Right lobe of liver (tissue), 6 donors: ENCODE measurements around the gene ZNF439. TPM values are rescaled to one million over a fixed set of nuclear protein-coding genes. Genes with fewer than 3 reads are reported as not detected.
"Not testable (repeated sequence)": the region's sequence is repeated elsewhere in the genome, so short reads cannot be mapped to it uniquely, and the experiment has no call there.

Source experiments
- ATAC-seq, 4 donors: fragments of 200-7000 bp; cut with Tn5 transposase; one replicate each; pipeline ENCODE4 v1.9.1; 2020; ENCODE audit warnings: mild to moderate bottlenecking in 4 of 4, moderate library complexity in 4 of 4
- DNase-seq, 3 donors: peaks; one replicate each; pipeline ENCODE4 v3.0.0-alpha.2; 2020
- H3K27ac ChIP-seq, 3 donors: fragments of 200-600 bp; one replicate each; pipeline ENCODE4 v1.8.0; 2022
- H3K27me3 ChIP-seq, 2 donors: fragments of 200-600 bp; one replicate each; pipeline ENCODE4 v1.8.0; 2022
- H3K36me3 ChIP-seq, 4 donors: fragments of 200-600 bp; sonication (generic) in 1 of 4; one replicate each; pipeline versions ENCODE4 v1.5.1 to v1.8.0; 2017 to 2022; ENCODE audit warnings: control low read depth in 1 of 4
- H3K4me1 ChIP-seq, 4 donors: fragments of 200-600 bp; sonication (generic) in 1 of 4; one replicate each; pipeline versions ENCODE4 v1.5.1 to v1.8.0; 2017 to 2022; ENCODE audit warnings: control low read depth in 1 of 4
- H3K4me3 ChIP-seq, 3 donors: fragments of 200-600 bp; one replicate each; pipeline ENCODE4 v1.8.0; 2022
- H3K9me3 ChIP-seq, 4 donors: fragments of 200-600 bp; sonication (generic) in 1 of 4; one replicate each; pipeline versions ENCODE4 v1.5.1 to v1.8.0; 2017 to 2022; ENCODE audit warnings: control low read depth in 1 of 4
- CTCF ChIP-seq, 4 donors: fragments of 200-600 bp in 3 of 4; fragments of 450-650 bp in 1 of 4; IDR thresholded peaks; one replicate each; pipeline versions ENCODE4 v1.5.1 to v1.8.0; 2016 to 2022; ENCODE audit warnings: antibody characterized with exemption in 4 of 4, mild to moderate bottlenecking in 2 of 4
- POLR2A ChIP-seq: fragments of 450-650 bp; IDR thresholded peaks from one replicate; pipeline ENCODE4 v1.6.1; 2017; ENCODE audit warnings: antibody characterized with exemption, mild to moderate bottlenecking
- WGBS: methylation state at CpG from one replicate; pipeline ENCODE4 v1.1.6; 2018; ENCODE audit warnings: low coverage, low lambda C conversion rate; ENCODE audit not compliant: insufficient coverage; ENCODE audit errors: missing lambda C conversion rate; 5-methylcytosine and 5-hydroxymethylcytosine counted together
- intact Hi-C, 2 donors: fragments of 100-400 bp; cut with DNase I; formaldehyde crosslinking; loops; one replicate each; pipeline versions ENCODE4 v1.11.2 to v1.14.1; 2022
- total RNA-seq, 6 experiments: library from RNA; depleted of rRNA in 2 of 6; stranded (reverse); fragments of >200 nt in 2 of 6; fragmentation: NEBNext Ultra II Directional in 3 of 6; extraction: Animal tissue kit (Norgen Biotek cat#: 25700) in 3 of 6; gene quantifications; one replicate each; pipeline versions ENCODE4 v1.1.0 to v1.2.4, GENCODE V29; 2016 to 2023
- donor health status: DM: no; HTN: yes; CAD: no.
- donor health status: DM: no; HTN: no; CAD: no.
- donor health status: DM: no; HTN: no; CAD: no.
- donor health status: DM: no; HTN: yes; CAD: no.
- donor health status: DM: no; HTN: yes; CAD: no.

ZNF439 gene
- total RNA-seq, 6 experiments from 2014 or later, result 0.43 to 1.3 (median 0.66) TPM

- no peaks in the 10 kb centered on the region for H3K4me1 ChIP-seq
- intact Hi-C loops, result no loop called here
- no peaks in the 10 kb centered on the region for H3K36me3 ChIP-seq
- H3K9me3 ChIP-seq, result peaks cover 0 to 4% (median 0%) of the 10 kb centered on the region in 4 donors
- no peak for TF ChIP-seq POLR2A
- TF ChIP-seq CTCF (IDR thresholded peaks at IDR 0.05), result no peak
- H3K27ac ChIP-seq, result no peak overlapping the region
- no peak overlapping the region for H3K4me3 ChIP-seq
- no peaks in the 10 kb centered on the region for H3K27me3 ChIP-seq
- DNase-seq, result no peak
- no peak for ATAC-seq
- 81% methylated on average over 2 of the region's 2 CpGs for WGBS
Observed at GRCh38 chr19:11861301-11861700, 12.8 kb downstream of the ZNF439 start.

DNA sequence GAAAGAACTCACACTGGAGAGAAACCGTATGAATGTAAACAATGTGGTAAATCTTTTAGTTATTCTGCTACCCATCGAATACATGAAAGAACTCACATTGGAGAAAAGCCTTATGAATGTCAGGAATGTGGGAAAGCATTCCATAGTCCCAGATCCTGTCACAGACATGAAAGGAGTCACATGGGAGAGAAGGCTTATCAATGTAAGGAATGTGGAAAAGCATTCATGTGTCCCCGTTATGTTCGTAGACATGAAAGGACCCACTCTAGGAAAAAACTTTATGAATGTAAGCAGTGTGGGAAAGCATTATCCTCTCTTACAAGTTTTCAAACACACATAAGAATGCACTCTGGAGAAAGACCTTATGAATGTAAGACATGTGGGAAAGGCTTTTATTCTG, 19.2 kb downstream of the ZNF439 start:
- H3K9me3 ChIP-seq, result peaks cover 0 to 34% (median 6%) of the 10 kb centered on the region in 4 donors
- H3K4me1 ChIP-seq, H3K36me3 ChIP-seq, intact Hi-C loops, H3K27me3 ChIP-seq, H3K27ac ChIP-seq, DNase-seq, ATAC-seq, H3K4me3 ChIP-seq: not testable (repeated sequence)
- WGBS, result 90% methylated on average over 4 of the region's 4 CpGs

DNA sequence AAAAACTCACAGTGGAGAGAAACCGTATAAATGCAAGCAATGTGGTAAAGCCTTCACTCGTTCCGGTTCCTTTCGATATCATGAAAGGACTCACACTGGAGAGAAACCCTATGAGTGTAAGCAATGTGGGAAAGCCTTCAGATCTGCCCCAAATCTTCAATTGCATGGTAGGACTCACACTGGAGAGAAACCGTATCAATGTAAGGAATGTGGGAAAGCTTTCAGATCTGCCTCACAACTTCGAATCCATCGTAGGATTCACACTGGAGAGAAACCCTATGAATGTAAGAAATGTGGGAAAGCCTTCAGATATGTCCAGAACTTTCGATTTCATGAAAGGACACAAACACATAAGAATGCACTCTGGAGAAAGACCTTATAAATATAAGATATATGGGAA, 19.7 kb downstream of the ZNF439 start:
- Histone ChIP-seq H3K4me1 (no peaks in the 10 kb centered on the region), H3K27ac (no peak overlapping the region), H3K27me3 (no peaks in the 10 kb centered on the region), H3K36me3 (peaks cover 0 to 9% (median 0%) of the 10 kb centered on the region in 4 donors), H3K4me3 (no peak overlapping the region), H3K9me3 (peaks cover 0 to 34% (median 6%) of the 10 kb centered on the region in 4 donors)
- WGBS, result 99% methylated on average over 8 of the region's 8 CpGs
- no peak for DNase-seq
- TF ChIP-seq CTCF (IDR thresholded peaks at IDR 0.05) (no peak), POLR2A (no peak)
- intact Hi-C loops, result no loop called here
- ATAC-seq, result no peak

DNA sequence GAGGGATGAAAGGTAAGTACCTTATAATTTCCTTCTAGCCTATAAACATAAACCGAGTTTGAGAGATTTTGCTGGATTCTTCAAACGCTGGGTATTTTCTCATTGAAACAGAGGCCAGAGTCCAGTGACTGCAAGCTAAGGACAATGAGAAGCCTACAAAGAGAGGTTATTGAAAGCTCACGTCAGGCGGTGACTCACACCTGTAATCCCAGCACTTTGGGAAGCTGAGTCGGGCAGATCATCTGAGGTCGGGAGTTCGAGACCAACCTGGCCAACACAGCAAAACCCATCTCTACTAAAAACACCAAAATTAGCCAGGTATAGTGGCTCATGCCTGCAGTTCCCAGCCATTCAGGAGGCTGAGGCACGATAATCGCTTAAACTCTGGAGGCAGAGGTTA, 24.1 kb downstream of the ZNF439 start:
- H3K9me3 ChIP-seq, result peaks cover 0 to 21% (median 6%) of the 10 kb centered on the region in 4 donors
- H3K36me3 ChIP-seq, result peaks cover 0 to 4% (median 0%) of the 10 kb centered on the region in 4 donors
- intact Hi-C loops, result no loop called here
- H3K27me3 ChIP-seq, result no peaks in the 10 kb centered on the region
- H3K4me3 ChIP-seq, result no peak overlapping the region
- H3K27ac ChIP-seq, result no peak overlapping the region
- 78% methylated on average over 7 of the region's 9 CpGs for WGBS
- DNase-seq (no peak), ATAC-seq (no peak)
- no peaks in the 10 kb centered on the region for H3K4me1 ChIP-seq
- TF ChIP-seq POLR2A (no peak), CTCF (IDR thresholded peaks at IDR 0.05) (no peak)

- intact Hi-C loops, result no loop called here
- Histone ChIP-seq H3K27me3 (no peaks in the 10 kb centered on the region), H3K36me3 (no peaks in the 10 kb centered on the region), H3K9me3 (peaks cover 0 to 14% (median 5%) of the 10 kb centered on the region in 4 donors), H3K4me1 (no peaks in the 10 kb centered on the region), H3K4me3 (no peak overlapping the region), H3K27ac (no peak overlapping the region)
- 20% methylated on average over 1 of the region's 1 CpG for WGBS
- DNase-seq, result no peak
- ATAC-seq, result no peak
- TF ChIP-seq CTCF (IDR thresholded peaks at IDR 0.05), result no peak
- TF ChIP-seq POLR2A, result no peak
Observed at GRCh38 chr19:11873762-11874161, 25.2 kb downstream of the ZNF439 start.
